ENCODE results near the gene BABAM2.
"Not testable (repeated sequence)": the region's sequence is repeated elsewhere in the genome, so short reads cannot be mapped to it uniquely, and the experiment has no call there.

Gene BABAM2

GRCh38 chr2:27890146-27890923 is at the start of gene BABAM2, which contains the start of gene RBKS:
BABAM2 (plus strand) TSS chr2:27890729; CDS start chr2:27894557, 3,828 bp downstream.
RBKS (minus strand) TSS chr2:27890387; CDS start chr2:27890345, 42 bp downstream.
- peak; percentile 91 for DNase-seq

- no peak for DNase-seq
These were observed 47.6 kb upstream of the BABAM2 start for GRCh38 chr2:27842894-27843293.

- no peak for DNase-seq
These were observed 46.5 kb upstream of the BABAM2 start for GRCh38 chr2:27843992-27844391.

GRCh38 chr2:27844821-27845255 is 45.7 kb upstream of the BABAM2 start:
- DNase-seq = no peak

- no peak for DNase-seq
These were observed 43.2 kb upstream of the BABAM2 start for GRCh38 chr2:27847333-27847732.

GRCh38 chr2:27849558-27850205 is 40.8 kb upstream of the BABAM2 start:
- DNase-seq = no peak

GRCh38 chr2:27852691-27853090 is 37.8 kb upstream of the BABAM2 start:
- DNase-seq = no peak

- DNase-seq = no peak
These were observed 36.2 kb upstream of the BABAM2 start for GRCh38 chr2:27854229-27854862.

- DNase-seq = no peak
These were observed 35.1 kb upstream of the BABAM2 start for GRCh38 chr2:27855476-27855875.

- DNase-seq = no peak
These were observed 34.1 kb upstream of the BABAM2 start for GRCh38 chr2:27856386-27856785.

GRCh38 chr2:27856956-27857355 is 33.6 kb upstream of the BABAM2 start:
- no peak for DNase-seq

GRCh38 chr2:27857417-27858172 is 32.9 kb upstream of the BABAM2 start:
- DNase-seq = peak; percentile 11

GRCh38 chr2:27860111-27860510 is 30.4 kb upstream of the BABAM2 start:
- DNase-seq = no peak

- no peak for DNase-seq
These were observed 27.4 kb upstream of the BABAM2 start for GRCh38 chr2:27863146-27863545.

GRCh38 chr2:27863955-27864354 is 26.6 kb upstream of the BABAM2 start:
- not testable (repeated sequence) for DNase-seq

GRCh38 chr2:27866237-27866636 is 24.3 kb upstream of the BABAM2 start:
- DNase-seq = no peak

- DNase-seq = no peak
These were observed 20.8 kb upstream of the BABAM2 start for GRCh38 chr2:27869763-27870162.

GRCh38 chr2:27870724-27871123 is 19.8 kb upstream of the BABAM2 start:
- DNase-seq = no peak

- no peak for DNase-seq
These were observed 18.7 kb upstream of the BABAM2 start for GRCh38 chr2:27871802-27872201.

- no peak for DNase-seq
These were observed 17.4 kb upstream of the BABAM2 start for GRCh38 chr2:27873091-27873490.

GRCh38 chr2:27875089-27875881 is 15.2 kb upstream of the BABAM2 start:
- no peak for DNase-seq

GRCh38 chr2:27878825-27879224 is 11.7 kb upstream of the BABAM2 start:
- no peak for DNase-seq
